ENCODE results near the gene TMEM259. TPM values are rescaled to one million over a fixed set of nuclear protein-coding genes. Genes with fewer than 3 reads are reported as not detected.

Gene TMEM259
- total RNA-seq, 1 experiment from 2014 or later: 171 TPM

- no peaks in the 10 kb centered on the region for H3K79me2 ChIP-seq (ENCODE audit: insufficient read depth, low read length)
- no peak for DNase-seq
- H3K27ac Mint-ChIP-seq: no peak overlapping the region
- no peaks in the 10 kb centered on the region for H3K79me1 ChIP-seq (ENCODE audit: insufficient read depth, low read depth, low read length, poor library complexity, severe bottlenecking)
- H2BK5ac ChIP-seq (ENCODE audit: insufficient read length, low read length): no peak overlapping the region
- no peak overlapping the region for H4K8ac ChIP-seq (replicated peaks; ENCODE audit: insufficient read length, low read depth, low read length)
- no peaks in the 10 kb centered on the region for H3K27me3 ChIP-seq (ENCODE audit: insufficient read depth, low read length)
- peaks cover 2 to 15% of the 10 kb centered on the region in 2 experiments; a peak in 3 of 4 replicates for H3K4me1 Mint-ChIP-seq
- no peak overlapping the region for H4K5ac ChIP-seq (ENCODE audit: insufficient read length, low read depth, low read length)
- H3K4me3 Mint-ChIP-seq: no peak overlapping the region
- H3K56ac ChIP-seq (ENCODE audit: insufficient read length, low read depth, low read length): no peak overlapping the region
- no peak overlapping the region for H2BK120ac ChIP-seq (ENCODE audit: low read depth, low read length, poor library complexity, severe bottlenecking)
- no peak overlapping the region for H3K4ac ChIP-seq (ENCODE audit: low read depth, low read length)
- H3K4me2 ChIP-seq (ENCODE audit: insufficient read depth, insufficient read length, low read length): no peak overlapping the region
- no peaks in the 10 kb centered on the region; the same call in none of the 2 replicates for H3K27me3 Mint-ChIP-seq (ENCODE audit: low read depth)
- H2AFZ ChIP-seq (ENCODE audit: low read length): no peak overlapping the region
- H4K20me1 ChIP-seq (ENCODE audit: control insufficient read depth, insufficient read depth, insufficient read length): no peaks in the 10 kb centered on the region
- no peaks in the 10 kb centered on the region for H3K4me1 ChIP-seq (ENCODE audit: insufficient read depth, low read length)
- H2BK20ac ChIP-seq (ENCODE audit: low read depth, low read length, poor library complexity, severe bottlenecking): no peak overlapping the region
- H3K23ac ChIP-seq (ENCODE audit: insufficient read length, low read depth, low read length): no peak overlapping the region
- no peak for TF ChIP-seq CTCF (conservative IDR thresholded peaks at IDR 0.05)
- no peak overlapping the region for H2BK15ac ChIP-seq (ENCODE audit: low read depth, low read length)
- H2BK12ac ChIP-seq (ENCODE audit: insufficient read length, low read depth, low read length): no peak overlapping the region
- no peak overlapping the region for H3K27ac ChIP-seq (ENCODE audit: insufficient read length, low read depth, low read length)
- WGBS (ENCODE audit: extremely low coverage, insufficient read length, low lambda C conversion rate): no CpG with 5 or more reads among the region's 14 CpGs
- peaks cover 19% of the 10 kb centered on the region for H3K9me3 ChIP-seq (ENCODE audit: control insufficient read depth, low read depth, low read length)
- no peak overlapping the region for H3T11ph ChIP-seq (ENCODE audit: low read length)
- no peak overlapping the region for H3K9ac ChIP-seq (ENCODE audit: extremely low read depth, insufficient read length, low read length)
- H3K18ac ChIP-seq (ENCODE audit: insufficient read length, low read depth, low read length): no peak overlapping the region
- no peak overlapping the region for H3K14ac ChIP-seq (ENCODE audit: insufficient read depth, low read length)
- no peaks in the 10 kb centered on the region for H3K9me3 Mint-ChIP-seq
- H3K36me3 Mint-ChIP-seq (ENCODE audit: insufficient read depth in 1 of 3, low read depth in 3 of 3): peaks cover 2 to 17% (median 12%) of the 10 kb centered on the region in 3 experiments; a peak in 4 of 7 replicates
- no peak overlapping the region for H4K91ac ChIP-seq (ENCODE audit: insufficient read length, low read depth, low read length)
- H2AK5ac ChIP-seq (ENCODE audit: insufficient read length, low read length): no peak overlapping the region
- no peaks in the 10 kb centered on the region for H3K23me2 ChIP-seq (ENCODE audit: insufficient read length, low read depth, low read length, poor library complexity, severe bottlenecking)
Observed at GRCh38 chr19:1055028-1055425, 34.1 kb upstream of the TMEM259 start.

Data from H9 (cell line).